ENCODE measurements around the gene LPP.

Gene LPP

DNA sequence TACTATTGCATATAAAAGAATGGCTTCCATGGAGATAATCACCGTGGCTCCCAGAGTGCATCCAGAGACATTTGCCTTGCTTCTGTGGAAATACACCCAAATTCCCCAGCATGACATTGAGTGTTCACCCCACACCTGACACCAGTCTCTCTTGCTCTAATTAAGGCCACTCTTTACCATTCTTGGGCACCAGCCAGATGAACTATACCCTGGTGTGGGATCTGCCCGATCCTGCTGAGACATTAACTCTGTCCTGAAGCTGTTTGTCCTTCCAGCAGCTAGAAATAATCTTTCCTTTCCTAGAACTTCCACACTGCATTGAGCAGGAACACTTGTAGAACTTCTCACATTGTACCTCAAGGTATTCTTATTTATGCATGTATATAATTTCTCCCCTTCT, 105.2 kb downstream of the LPP start:
- POLR2A ChIA-PET, result no interaction called here
- TF ChIP-seq SUZ12 (IDR thresholded peaks at IDR 0.05), result no peak
- no peak for TF ChIP-seq ELF4 (IDR thresholded peaks at IDR 0.05)
- TF ChIP-seq NFRKB (IDR thresholded peaks at IDR 0.05), result no peak
- no peak for TF ChIP-seq ZNF384 (IDR thresholded peaks at IDR 0.05)
- TF ChIP-seq FOXM1 (IDR thresholded peaks at IDR 0.05; ENCODE audit: borderline replicate concordance), result no peak
- no peak for TF ChIP-seq SP1 (IDR thresholded peaks at IDR 0.05)
- TF ChIP-seq LEF1 (IDR thresholded peaks at IDR 0.05; ENCODE audit: borderline replicate concordance), result no peak
- TF ChIP-seq HDGF (IDR thresholded peaks at IDR 0.05; ENCODE audit: borderline replicate concordance), result no peak
- no peak for TF ChIP-seq PKNOX1 (IDR thresholded peaks at IDR 0.05)
- DNase-seq (ENCODE audit: extremely low spot score), result no peak
- CTCF ChIA-PET, result interaction anchor here (0.6 kb wide), 1 partner anchor 303 kb away, joined by 3 read pairs; no protein-coding TSS in a partner anchor

DNA sequence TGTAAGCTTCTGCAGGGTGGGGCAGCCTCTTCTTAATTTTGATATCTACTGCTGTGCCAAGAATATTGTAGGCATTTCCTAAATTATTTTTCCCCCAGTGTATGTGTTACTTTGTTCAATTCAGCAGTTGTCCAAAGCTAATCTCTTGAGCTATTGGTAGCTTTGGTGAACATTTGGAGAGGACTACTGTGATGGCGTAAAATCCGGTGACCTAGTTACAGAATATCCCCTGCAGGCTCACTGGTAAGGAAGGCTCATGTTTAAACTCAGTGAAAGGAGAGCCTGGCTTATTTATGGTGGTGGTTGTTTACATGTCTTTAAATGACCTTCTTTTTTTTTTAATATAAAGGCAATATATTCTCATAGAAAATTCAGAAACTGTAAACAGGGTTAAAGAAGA, 105.6 kb downstream of the LPP start:
- DNase-seq (ENCODE audit: extremely low spot score), result no peak
- ChIA-PET CTCF (interaction anchor here (0.6 kb wide), 1 partner anchor 304 kb away, joined by 3 read pairs; no protein-coding TSS in a partner anchor), POLR2A (no interaction called here)
- TF ChIP-seq PKNOX1 (IDR thresholded peaks at IDR 0.05) (no peak), NFRKB (IDR thresholded peaks at IDR 0.05) (no peak), ELF4 (IDR thresholded peaks at IDR 0.05) (no peak), FOXM1 (IDR thresholded peaks at IDR 0.05; ENCODE audit: borderline replicate concordance) (no peak), SP1 (IDR thresholded peaks at IDR 0.05) (no peak), TARDBP (IDR thresholded peaks at IDR 0.05) (no peak), FOXA1 (IDR thresholded peaks at IDR 0.05) (no peak), BHLHE40 (IDR thresholded peaks at IDR 0.05; ENCODE audit: borderline replicate concordance) (no peak), FOXK2 (IDR thresholded peaks at IDR 0.05) (no peak), LEF1 (IDR thresholded peaks at IDR 0.05; ENCODE audit: borderline replicate concordance) (no peak), ARNT (IDR thresholded peaks at IDR 0.05) (no peak), SUZ12 (IDR thresholded peaks at IDR 0.05) (no peak), HDGF (IDR thresholded peaks at IDR 0.05; ENCODE audit: borderline replicate concordance) (no peak), L3MBTL2 (conservative IDR thresholded peaks at IDR 0.05) (no peak), ZNF384 (IDR thresholded peaks at IDR 0.05) (no peak), CTBP1 (IDR thresholded peaks at IDR 0.05; ENCODE audit: borderline replicate concordance) (no peak)

- POLR2A ChIA-PET, result no interaction called here
- no peak for DNase-seq (ENCODE audit: extremely low spot score)
- TF ChIP-seq FOXK2 (IDR thresholded peaks at IDR 0.05) (no peak), HDGF (IDR thresholded peaks at IDR 0.05; ENCODE audit: borderline replicate concordance) (no peak), FOXM1 (IDR thresholded peaks at IDR 0.05; ENCODE audit: borderline replicate concordance) (no peak), ZNF384 (IDR thresholded peaks at IDR 0.05) (no peak), BHLHE40 (IDR thresholded peaks at IDR 0.05; ENCODE audit: borderline replicate concordance) (no peak), ARNT (IDR thresholded peaks at IDR 0.05) (no peak), SP1 (IDR thresholded peaks at IDR 0.05) (no peak), L3MBTL2 (conservative IDR thresholded peaks at IDR 0.05) (no peak), FOXA1 (IDR thresholded peaks at IDR 0.05) (no peak)
- CTCF ChIA-PET, result interaction anchor here (0.6 kb wide), 2 partner anchors 14 to 523 kb away, joined by 3 read pairs; no protein-coding TSS in a partner anchor
Measured at GRCh38 chr3:188261011-188261410, 107.1 kb downstream of the LPP start.

GRCh38 chr3:188262488-188262887, 108.5 kb downstream of the LPP start:
- no peak for DNase-seq (ENCODE audit: extremely low spot score)
- CTCF ChIA-PET, result no interaction called here
- TF ChIP-seq ZNF384 (IDR thresholded peaks at IDR 0.05) (no peak), HDGF (IDR thresholded peaks at IDR 0.05; ENCODE audit: borderline replicate concordance) (no peak), NFRKB (IDR thresholded peaks at IDR 0.05) (no peak), SP1 (IDR thresholded peaks at IDR 0.05) (no peak), ARNT (IDR thresholded peaks at IDR 0.05) (no peak), LEF1 (IDR thresholded peaks at IDR 0.05; ENCODE audit: borderline replicate concordance) (no peak), PKNOX1 (IDR thresholded peaks at IDR 0.05) (no peak), FOXA1 (IDR thresholded peaks at IDR 0.05) (no peak), ELF4 (IDR thresholded peaks at IDR 0.05) (no peak), SUZ12 (IDR thresholded peaks at IDR 0.05) (no peak), FOXK2 (IDR thresholded peaks at IDR 0.05) (no peak), BHLHE40 (IDR thresholded peaks at IDR 0.05; ENCODE audit: borderline replicate concordance) (no peak), L3MBTL2 (conservative IDR thresholded peaks at IDR 0.05) (no peak)
- POLR2A ChIA-PET, result no interaction called here

- no peak for TF ChIP-seq CTBP1 (IDR thresholded peaks at IDR 0.05; ENCODE audit: borderline replicate concordance)
- TF ChIP-seq PKNOX1 (IDR thresholded peaks at IDR 0.05), result peak; percentile 33; the same call in 1 of the 2 replicates
- no peak for DNase-seq (ENCODE audit: extremely low spot score)
- ChIA-PET POLR2A (no interaction called here), CTCF (no interaction called here)
Measured at GRCh38 chr3:188262913-188263683, 109.1 kb downstream of the LPP start.
